ENCODE results near the gene UNC50.

DNA sequence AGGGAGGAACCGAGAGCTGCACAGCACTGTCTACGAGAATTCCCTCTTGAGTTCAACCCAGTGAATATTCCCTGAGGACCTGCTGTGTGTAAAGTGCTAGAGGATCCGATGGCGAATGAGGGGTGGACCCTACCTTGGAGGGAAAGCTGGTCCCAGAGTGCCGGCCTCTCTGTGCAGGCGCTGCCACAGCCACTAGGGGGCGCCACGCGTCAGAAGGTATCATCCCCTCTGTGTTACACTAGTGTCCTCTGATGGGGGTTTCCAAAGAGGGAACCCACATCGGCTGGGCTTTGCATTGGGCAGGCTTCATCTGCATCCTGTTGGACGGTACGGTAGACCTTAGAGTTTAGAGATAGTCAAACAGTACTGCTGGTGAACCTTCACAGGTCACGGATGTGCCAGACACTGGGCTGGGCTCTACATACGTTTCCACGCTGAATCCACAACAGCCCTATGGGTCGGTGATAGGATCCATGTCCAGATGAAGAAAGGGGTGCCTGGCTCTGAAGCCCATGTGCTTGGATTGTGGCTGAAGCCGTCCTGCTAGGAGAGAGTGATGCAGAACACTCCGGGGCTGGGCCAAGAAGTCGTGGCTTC lies 39.1 kb upstream of the UNC50 start:
- TF ChIP-seq POLR2A (IDR thresholded peaks at IDR 0.05; ENCODE audit: low read length) = no peak
- no peak for TF ChIP-seq GATA1 (IDR thresholded peaks at IDR 0.05; ENCODE audit: low read depth, low read length)

Data from erythroblast (primary cell).